ENCODE measurements around the gene RETSAT. TPM values are rescaled to one million over a fixed set of nuclear protein-coding genes. Genes with fewer than 3 reads are reported as not detected.
A peak's percentile ranks its signal among the peaks of the same experiment; 100 is the strongest.
"Not testable (repeated sequence)": the region's sequence is repeated elsewhere in the genome, so short reads cannot be mapped to it uniquely, and the experiment has no call there.

RETSAT gene
- total and polyA plus RNA-seq, 3 experiments from 2014 or later, result 23.7 to 36.0 (median 33.4) TPM

GRCh38 chr2:85376291-85377065, 22.1 kb upstream of the RETSAT start:
- no peak for DNase-seq
- peaks cover 20 to 74% (median 35%) of the 10 kb centered on the region in 3 donors for H3K36me3 Mint-ChIP-seq
- H3K9me3 ChIP-seq (ENCODE audit: low read length), result no peaks in the 10 kb centered on the region
- CTCF ChIA-PET, result no interaction called here
- no peaks in the 10 kb centered on the region for H3K9me3 Mint-ChIP-seq
- H3K4me3 ChIP-seq (ENCODE audit: low read length), result no peak overlapping the region
- no peak overlapping the region for H3K27ac Mint-ChIP-seq
- H3K4me1 ChIP-seq (ENCODE audit: insufficient read depth, low read length), result no peaks in the 10 kb centered on the region
- H3K27me3 Mint-ChIP-seq, result no peaks in the 10 kb centered on the region
- no peak overlapping the region for H3K27ac ChIP-seq (ENCODE audit: low read depth, low read length)
- no peak overlapping the region for H3K4me3 Mint-ChIP-seq
- H3K27me3 ChIP-seq (ENCODE audit: insufficient read depth, low read length, poor library complexity, severe bottlenecking), result no peaks in the 10 kb centered on the region
- peaks cover 27% of the 10 kb centered on the region for H3K36me3 ChIP-seq (ENCODE audit: insufficient read depth, low read length)
- POLR2A ChIA-PET, result no interaction called here
- no peaks in the 10 kb centered on the region for H3K4me1 Mint-ChIP-seq

GRCh38 chr2:85371045-85371444, 16.7 kb upstream of the RETSAT start:
- no peaks in the 10 kb centered on the region for H3K4me1 Mint-ChIP-seq
- Histone ChIP-seq H3K4me3 (ENCODE audit: low read length) (no peak overlapping the region), H3K4me1 (ENCODE audit: insufficient read depth, low read length) (no peaks in the 10 kb centered on the region), H3K9me3 (ENCODE audit: low read length) (no peaks in the 10 kb centered on the region), H3K27ac (ENCODE audit: low read depth, low read length) (no peak overlapping the region), H3K36me3 (ENCODE audit: insufficient read depth, low read length) (peaks cover 7% of the 10 kb centered on the region), H3K27me3 (ENCODE audit: insufficient read depth, low read length, poor library complexity, severe bottlenecking) (no peaks in the 10 kb centered on the region)
- H3K27me3 Mint-ChIP-seq, result no peaks in the 10 kb centered on the region
- ChIA-PET POLR2A (no interaction called here), CTCF (no interaction called here)
- no peak for DNase-seq
- no peak overlapping the region for H3K4me3 Mint-ChIP-seq
- H3K36me3 Mint-ChIP-seq, result peaks cover 0 to 53% (median 18%) of the 10 kb centered on the region in 3 donors
- no peak overlapping the region for H3K27ac Mint-ChIP-seq
- H3K9me3 Mint-ChIP-seq, result no peaks in the 10 kb centered on the region

- POLR2A ChIA-PET, result no interaction called here
- H3K27ac Mint-ChIP-seq, result no peak overlapping the region
- CTCF ChIA-PET, result no interaction called here
- H3K4me1 ChIP-seq (ENCODE audit: insufficient read depth, low read length), result no peaks in the 10 kb centered on the region
- no peak for DNase-seq
- H3K4me3 ChIP-seq (ENCODE audit: low read length), result no peak overlapping the region
- H3K4me3 Mint-ChIP-seq, result no peak overlapping the region
- no peaks in the 10 kb centered on the region for H3K27me3 Mint-ChIP-seq
- H3K27me3 ChIP-seq (ENCODE audit: insufficient read depth, low read length, poor library complexity, severe bottlenecking), result no peaks in the 10 kb centered on the region
- peaks cover 0 to 45% (median 11%) of the 10 kb centered on the region in 3 donors for H3K36me3 Mint-ChIP-seq
- H3K9me3 Mint-ChIP-seq, result no peaks in the 10 kb centered on the region
- H3K27ac ChIP-seq (ENCODE audit: low read depth, low read length), result no peak overlapping the region
- peaks cover 7% of the 10 kb centered on the region for H3K36me3 ChIP-seq (ENCODE audit: insufficient read depth, low read length)
- no peaks in the 10 kb centered on the region for H3K9me3 ChIP-seq (ENCODE audit: low read length)
- H3K4me1 Mint-ChIP-seq, result no peaks in the 10 kb centered on the region
Measured at GRCh38 chr2:85369500-85369899, 15.2 kb upstream of the RETSAT start.

GRCh38 chr2:85368921-85369320, 14.6 kb upstream of the RETSAT start:
- DNase-seq, result no peak
- Histone ChIP-seq H3K4me1 (ENCODE audit: insufficient read depth, low read length) (no peaks in the 10 kb centered on the region), H3K9me3 (ENCODE audit: low read length) (no peaks in the 10 kb centered on the region), H3K36me3 (ENCODE audit: insufficient read depth, low read length) (peaks cover 7% of the 10 kb centered on the region), H3K27ac (ENCODE audit: low read depth, low read length) (no peak overlapping the region), H3K27me3 (ENCODE audit: insufficient read depth, low read length, poor library complexity, severe bottlenecking) (no peaks in the 10 kb centered on the region), H3K4me3 (ENCODE audit: low read length) (no peak overlapping the region)
- Mint-ChIP-seq H3K4me1 (no peaks in the 10 kb centered on the region), H3K9me3 (no peaks in the 10 kb centered on the region), H3K27me3 (no peaks in the 10 kb centered on the region), H3K36me3 (peaks cover 0 to 44% (median 9%) of the 10 kb centered on the region in 3 donors), H3K4me3 (no peak overlapping the region), H3K27ac (no peak overlapping the region)
- CTCF ChIA-PET, result no interaction called here
- POLR2A ChIA-PET, result no interaction called here

- H3K4me3 Mint-ChIP-seq, result no peak overlapping the region
- Histone ChIP-seq H3K36me3 (ENCODE audit: insufficient read depth, low read length) (peaks cover 10% of the 10 kb centered on the region), H3K4me1 (ENCODE audit: insufficient read depth, low read length) (no peaks in the 10 kb centered on the region), H3K27ac (ENCODE audit: low read depth, low read length) (no peak overlapping the region), H3K27me3 (ENCODE audit: insufficient read depth, low read length, poor library complexity, severe bottlenecking) (no peaks in the 10 kb centered on the region), H3K9me3 (ENCODE audit: low read length) (no peaks in the 10 kb centered on the region), H3K4me3 (ENCODE audit: low read length) (no peak overlapping the region)
- H3K27me3 Mint-ChIP-seq, result no peaks in the 10 kb centered on the region
- peaks cover 7 to 50% (median 12%) of the 10 kb centered on the region in 3 donors for H3K36me3 Mint-ChIP-seq
- POLR2A ChIA-PET, result interaction anchor here (0.5 kb wide), 1 partner anchor 10 kb away, joined by 3 read pairs; no protein-coding TSS in a partner anchor
- no peaks in the 10 kb centered on the region for H3K9me3 Mint-ChIP-seq
- H3K4me1 Mint-ChIP-seq, result no peaks in the 10 kb centered on the region
- DNase-seq, result no peak
- CTCF ChIA-PET, result no interaction called here
- H3K27ac Mint-ChIP-seq, result no peak overlapping the region
Measured at GRCh38 chr2:85367180-85367579, 12.9 kb upstream of the RETSAT start.

GRCh38 chr2:85362653-85363387, 8.5 kb upstream of the RETSAT start:
- H3K36me3 Mint-ChIP-seq, result peaks cover 11 to 58% (median 13%) of the 10 kb centered on the region in 3 donors
- H3K36me3 ChIP-seq (ENCODE audit: insufficient read depth, low read length); H3K4me3 Mint-ChIP-seq; DNase-seq; H3K27me3 Mint-ChIP-seq; CTCF ChIA-PET; H3K4me1 ChIP-seq (ENCODE audit: insufficient read depth, low read length); H3K9me3 Mint-ChIP-seq; POLR2A ChIA-PET; H3K27ac ChIP-seq (ENCODE audit: low read depth, low read length); H3K9me3 ChIP-seq (ENCODE audit: low read length); H3K27me3 ChIP-seq (ENCODE audit: insufficient read depth, low read length, poor library complexity, severe bottlenecking); H3K4me3 ChIP-seq (ENCODE audit: low read length): not testable (repeated sequence)
- peaks cover 10 to 15% (median 13%) of the 10 kb centered on the region in 3 donors for H3K4me1 Mint-ChIP-seq
- peak overlapping the region in 1 of 8 donors; percentile 52 for H3K27ac Mint-ChIP-seq

- H3K36me3 ChIP-seq (ENCODE audit: insufficient read depth, low read length), result peaks cover 3% of the 10 kb centered on the region
- CTCF ChIA-PET, result no interaction called here
- H3K27me3 ChIP-seq (ENCODE audit: insufficient read depth, low read length, poor library complexity, severe bottlenecking), result no peaks in the 10 kb centered on the region
- no peak for DNase-seq
- POLR2A ChIA-PET, result interaction anchor here (0.8 kb wide), 1 partner anchor 10 kb away, joined by 3 read pairs; no protein-coding TSS in a partner anchor
- no peaks in the 10 kb centered on the region for H3K9me3 ChIP-seq (ENCODE audit: low read length)
- Mint-ChIP-seq H3K27me3 (no peaks in the 10 kb centered on the region), H3K36me3 (peaks cover 4 to 64% (median 12%) of the 10 kb centered on the region in 3 donors), H3K4me1 (peaks cover 45 to 62% (median 49%) of the 10 kb centered on the region in 3 donors), H3K4me3 (peak overlapping the region in 2 of 7 donors; percentile 52 to 64), H3K9me3 (no peaks in the 10 kb centered on the region), H3K27ac (peak overlapping the region in 3 of 8 donors; percentile 21 to 53 (median 49))
- H3K27ac ChIP-seq (ENCODE audit: low read depth, low read length), result no peak overlapping the region
- H3K4me3 ChIP-seq (ENCODE audit: low read length), result no peak overlapping the region
- peaks cover 24% of the 10 kb centered on the region for H3K4me1 ChIP-seq (ENCODE audit: insufficient read depth, low read length)
Measured at GRCh38 chr2:85357736-85358135, 3.4 kb upstream of the RETSAT start.

- Mint-ChIP-seq H3K27ac (peak overlapping the region in 1 of 8 donors; percentile 94), H3K27me3 (no peaks in the 10 kb centered on the region), H3K9me3 (no peaks in the 10 kb centered on the region), H3K4me1 (peaks cover 47 to 74% (median 58%) of the 10 kb centered on the region in 3 donors), H3K36me3 (peaks cover 4 to 61% (median 10%) of the 10 kb centered on the region in 3 donors), H3K4me3 (peak overlapping the region in 4 of 7 donors; percentile 18 to 100 (median 98))
- ChIA-PET CTCF (interaction anchor here (1.4 kb wide), 1 partner anchor 183 kb away, joined by 3 read pairs; the partner anchor contains the start of gene MAT2A), POLR2A (no interaction called here)
- DNase-seq, result no peak
- Histone ChIP-seq H3K9me3 (ENCODE audit: low read length) (no peaks in the 10 kb centered on the region), H3K4me1 (ENCODE audit: insufficient read depth, low read length) (peaks cover 28% of the 10 kb centered on the region), H3K27me3 (ENCODE audit: insufficient read depth, low read length, poor library complexity, severe bottlenecking) (no peaks in the 10 kb centered on the region), H3K36me3 (ENCODE audit: insufficient read depth, low read length) (peaks cover 4% of the 10 kb centered on the region), H3K4me3 (ENCODE audit: low read length) (no peak overlapping the region), H3K27ac (ENCODE audit: low read depth, low read length) (no peak overlapping the region)
Measured at GRCh38 chr2:85356186-85356585, 1.9 kb upstream of the RETSAT start.
